Kidney (tissue), 14 donors: ENCODE results near the gene ARHGEF38. TPM values are rescaled to one million over a fixed set of nuclear protein-coding genes. Genes with fewer than 3 reads are reported as not detected.
A peak's percentile ranks its signal among the peaks of the same experiment; 100 is the strongest.

Experiments used
- DNase-seq, 5 donors: peaks; one replicate each; pipeline ENCODE4 v3.0.0-alpha.2; 2013 to 2020
- FAIRE-seq: peaks from 2 replicates; lab custom pipeline; 2012; peaks lifted over from hg19 to GRCh38; lab: Jason Lieb, UNC
- H3K27ac ChIP-seq, 2 donors: one replicate each; pipeline ENCODE4 v1.7.0; 2013; ENCODE audit warnings: low read depth in 2 of 2, low read length in 2 of 2, inconsistent platforms in 1 of 2
- H3K27me3 ChIP-seq: one replicate; pipeline ENCODE4 v1.7.1; 2013; ENCODE audit warnings: low read length, inconsistent platforms; ENCODE audit not compliant: control insufficient read depth, insufficient read depth
- H3K36me3 ChIP-seq, 3 donors: one replicate each; pipeline versions ENCODE4 v1.7.0 to v1.7.1; 2013; ENCODE audit warnings: low read length in 3 of 3, control low read depth in 1 of 3, inconsistent platforms in 1 of 3; ENCODE audit not compliant: insufficient read depth in 3 of 3, control insufficient read depth in 2 of 3
- H3K4me1 ChIP-seq, 3 donors: one replicate each; pipeline versions ENCODE4 v1.7.0 to v1.7.1; 2013; ENCODE audit warnings: low read length in 3 of 3, inconsistent platforms in 1 of 3, low read depth in 1 of 3; ENCODE audit not compliant: control insufficient read depth in 2 of 3, insufficient read depth in 2 of 3
- H3K4me3 ChIP-seq, 3 donors: one replicate each; pipeline versions ENCODE4 v1.7.0 to v1.8.1; 2013; ENCODE audit warnings: low read length in 3 of 3, control low read depth in 1 of 3, inconsistent platforms in 1 of 3
- H3K9ac ChIP-seq, 3 donors: one replicate each; pipeline versions ENCODE4 v1.7.0 to v1.7.1; 2013; ENCODE audit warnings: low read length in 3 of 3, control low read depth in 1 of 3, inconsistent platforms in 1 of 3
- H3K9me3 ChIP-seq, 3 donors: one replicate each; pipeline versions ENCODE4 v1.7.0 to v1.7.1; 2013; ENCODE audit warnings: low read length in 3 of 3, control low read depth in 1 of 3, inconsistent platforms in 1 of 3; ENCODE audit not compliant: control insufficient read depth in 2 of 3, insufficient read depth in 1 of 3
- intact Hi-C: fragments of 100-400 bp; cut with DNase I; formaldehyde crosslinking; loops from one replicate; pipeline ENCODE4 v1.11.1; 2022
- polyA plus RNA-seq: library from polyadenylated mRNA; stranded (reverse); fragments of 350-450 nt; fragmentation: Illumina TruSeq; extraction: RNeasy Lipid Tissue Mini Kit (QIAGEN cat#74804); gene quantifications from one replicate; pipeline ENCODE4 v1.2.3, GENCODE V29; 2014; ENCODE audit warnings: low read depth, low replicate concordance; ENCODE audit not compliant: insufficient read depth
- total RNA-seq: library from RNA; stranded (reverse); fragmentation: NEBNext Ultra II Directional; extraction: Animal tissue kit (Norgen Biotek cat#: 25700); gene quantifications from one replicate; pipeline ENCODE4 v1.2.1, GENCODE V29; 2021
- TF ChIP-seq, protein P1 (sequence below): IDR thresholded peaks from 3 replicates; pipeline ENCODE4 v1.5.1; 2012; ENCODE audit warnings: mild to moderate bottlenecking, moderate library complexity, borderline replicate concordance; ENCODE audit not compliant: insufficient read depth; ENCODE audit errors: extremely low read depth
- donor health status: control.
- donor health status: control.
- donor health status: control.
- donor health status: control.
- donor health status: control.
- donor health status: DM: yes; HTN: yes; CAD: no.
- donor health status: Normal renal cell carcinoma (clear cell type).

ARHGEF38 gene
- total and polyA plus RNA-seq, 2 donors from 2014 or later = 1.5 to 41.1 TPM

DNA sequence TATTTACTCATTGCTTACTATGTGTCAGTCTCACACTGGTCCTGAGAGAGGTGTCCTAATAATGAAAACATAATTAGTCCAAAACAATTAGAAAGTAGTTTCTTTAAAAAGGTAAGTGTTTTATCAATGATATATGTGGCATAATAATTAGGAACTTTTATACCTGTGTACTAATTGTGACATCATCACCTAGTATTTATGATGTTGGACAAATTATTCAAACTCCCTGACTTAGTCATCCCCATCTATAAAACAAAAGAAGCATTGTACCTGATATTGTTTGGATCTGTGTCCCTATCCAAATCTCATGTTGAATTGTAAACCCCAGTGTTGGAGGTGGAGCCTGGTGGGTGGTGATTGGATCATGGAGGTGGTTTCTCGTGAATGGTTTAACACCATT is 15.8 kb upstream of the ARHGEF38 start:
- TF ChIP-seq, protein P1, sequence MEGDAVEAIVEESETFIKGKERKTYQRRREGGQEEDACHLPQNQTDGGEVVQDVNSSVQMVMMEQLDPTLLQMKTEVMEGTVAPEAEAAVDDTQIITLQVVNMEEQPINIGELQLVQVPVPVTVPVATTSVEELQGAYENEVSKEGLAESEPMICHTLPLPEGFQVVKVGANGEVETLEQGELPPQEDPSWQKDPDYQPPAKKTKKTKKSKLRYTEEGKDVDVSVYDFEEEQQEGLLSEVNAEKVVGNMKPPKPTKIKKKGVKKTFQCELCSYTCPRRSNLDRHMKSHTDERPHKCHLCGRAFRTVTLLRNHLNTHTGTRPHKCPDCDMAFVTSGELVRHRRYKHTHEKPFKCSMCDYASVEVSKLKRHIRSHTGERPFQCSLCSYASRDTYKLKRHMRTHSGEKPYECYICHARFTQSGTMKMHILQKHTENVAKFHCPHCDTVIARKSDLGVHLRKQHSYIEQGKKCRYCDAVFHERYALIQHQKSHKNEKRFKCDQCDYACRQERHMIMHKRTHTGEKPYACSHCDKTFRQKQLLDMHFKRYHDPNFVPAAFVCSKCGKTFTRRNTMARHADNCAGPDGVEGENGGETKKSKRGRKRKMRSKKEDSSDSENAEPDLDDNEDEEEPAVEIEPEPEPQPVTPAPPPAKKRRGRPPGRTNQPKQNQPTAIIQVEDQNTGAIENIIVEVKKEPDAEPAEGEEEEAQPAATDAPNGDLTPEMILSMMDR = no peak
- H3K27ac ChIP-seq = no peak overlapping the region
- peaks cover 0 to 3% (median 0%) of the 10 kb centered on the region in 3 donors for H3K4me1 ChIP-seq
- no peak overlapping the region for H3K4me3 ChIP-seq
- H3K9ac ChIP-seq = no peak overlapping the region
- intact Hi-C loops = no loop called here
- no peaks in the 10 kb centered on the region for H3K27me3 ChIP-seq
- DNase-seq (no peak), FAIRE-seq (no peak)
- no peaks in the 10 kb centered on the region for H3K36me3 ChIP-seq
- peaks cover 0 to 4% (median 0%) of the 10 kb centered on the region in 3 donors for H3K9me3 ChIP-seq

DNA sequence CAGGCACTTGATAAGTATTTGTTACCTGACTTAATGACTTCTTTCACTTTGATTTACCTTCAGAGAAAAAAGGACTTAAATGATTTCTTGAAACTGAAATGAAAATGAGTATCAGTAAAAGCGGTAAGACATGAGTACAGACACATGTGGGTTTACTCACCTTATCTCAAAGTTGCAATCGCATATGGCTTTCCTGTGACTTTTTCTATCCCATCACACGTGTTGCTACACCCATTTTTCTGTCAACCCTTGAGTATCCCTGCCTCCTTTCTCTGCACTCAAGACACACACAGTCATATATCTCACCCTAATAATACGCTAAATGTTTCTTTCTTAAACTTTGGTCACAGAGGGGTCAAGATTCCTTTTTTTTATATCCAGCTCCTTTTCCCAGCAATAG is 11.0 kb upstream of the ARHGEF38 start:
- peaks cover 0 to 4% (median 0%) of the 10 kb centered on the region in 3 donors for H3K9me3 ChIP-seq
- no peaks in the 10 kb centered on the region for H3K27me3 ChIP-seq
- no peaks in the 10 kb centered on the region for H3K36me3 ChIP-seq
- no peak overlapping the region for H3K9ac ChIP-seq
- H3K4me3 ChIP-seq = no peak overlapping the region
- TF ChIP-seq, protein P1 = no peak
- FAIRE-seq = no peak
- intact Hi-C loops = no loop called here
- no peak overlapping the region for H3K27ac ChIP-seq
- DNase-seq = no peak
- peaks cover 0 to 5% (median 0%) of the 10 kb centered on the region in 3 donors for H3K4me1 ChIP-seq

DNA sequence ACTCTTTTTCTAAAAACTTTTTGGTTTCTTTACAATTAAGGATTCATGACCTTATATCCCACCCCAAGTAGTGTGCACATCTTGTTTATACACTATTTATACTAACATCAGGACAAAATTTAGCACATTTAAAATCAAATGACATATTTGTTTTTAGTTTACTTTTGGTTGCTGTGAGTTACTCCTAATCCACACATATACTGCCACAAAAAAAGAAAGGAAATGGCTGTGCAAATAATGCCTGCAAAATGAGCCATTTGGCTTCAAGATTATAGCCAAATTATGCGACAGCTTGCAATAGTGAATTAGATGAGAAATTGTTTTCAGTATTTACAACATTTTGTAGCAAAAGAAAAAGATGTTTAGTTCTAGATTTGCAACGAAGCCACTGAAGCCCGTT is 10.4 kb upstream of the ARHGEF38 start:
- Histone ChIP-seq H3K9me3 (peaks cover 0 to 4% (median 0%) of the 10 kb centered on the region in 3 donors), H3K9ac (no peak overlapping the region), H3K4me1 (peaks cover 0 to 5% (median 0%) of the 10 kb centered on the region in 3 donors), H3K27me3 (no peaks in the 10 kb centered on the region), H3K4me3 (no peak overlapping the region), H3K36me3 (no peaks in the 10 kb centered on the region), H3K27ac (no peak overlapping the region)
- intact Hi-C loops = no loop called here
- FAIRE-seq (no peak), DNase-seq (peak in 1 of 5 donors; percentile 16)
- TF ChIP-seq, protein P1 = no peak

DNA sequence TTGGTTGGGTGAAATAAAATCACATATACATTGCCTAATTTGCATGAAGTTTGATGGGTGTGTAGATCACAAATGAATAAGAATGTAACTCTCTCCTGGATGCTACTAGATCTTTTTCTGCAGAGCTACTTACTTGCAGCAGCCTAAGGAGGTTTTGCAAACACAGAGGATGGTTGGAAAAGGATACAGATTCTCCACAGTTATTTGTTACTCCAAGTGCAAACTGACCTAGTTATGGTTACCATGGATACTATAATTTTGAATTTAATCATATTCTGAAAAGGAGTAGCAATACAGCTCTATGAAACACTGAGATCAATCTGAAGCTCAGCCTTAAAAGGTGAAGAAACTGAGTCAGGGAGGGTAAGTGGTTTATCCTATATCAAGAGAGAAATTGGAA is 9.1 kb upstream of the ARHGEF38 start:
- no peak for FAIRE-seq

More for the DNA sequence above, 9.1 kb upstream of the ARHGEF38 start:
- Histone ChIP-seq H3K27me3 (no peaks in the 10 kb centered on the region), H3K9me3 (peaks cover 0 to 4% (median 0%) of the 10 kb centered on the region in 3 donors), H3K4me1 (peaks cover 0 to 5% (median 0%) of the 10 kb centered on the region in 3 donors), H3K9ac (no peak overlapping the region), H3K4me3 (no peak overlapping the region), H3K27ac (no peak overlapping the region), H3K36me3 (no peaks in the 10 kb centered on the region)
- no peak for DNase-seq
- intact Hi-C loops = no loop called here
- TF ChIP-seq, protein P1 = no peak
